Bronchial epithelial cell (primary cell): ENCODE results near the gene SLC25A46. TPM values are rescaled to one million over a fixed set of nuclear protein-coding genes. Genes with fewer than 3 reads are reported as not detected.

ENCODE experiments used
- DNase-seq: peaks from one replicate; pipeline ENCODE4 v3.0.0-alpha.2; 2010; ENCODE audit warnings: low read depth
- FAIRE-seq: peaks from 2 replicates; lab custom pipeline; 2011; peaks lifted over from hg19 to GRCh38; lab: Jason Lieb, UNC
- H3K27me3 ChIP-seq: 2 replicates; pipeline ENCODE4 v1.5.1; 2011; ENCODE audit warnings: low read length; ENCODE audit not compliant: control insufficient read depth, insufficient read depth
- H3K36me3 ChIP-seq: 2 replicates; pipeline ENCODE4 v1.5.1; 2011; ENCODE audit warnings: low read length; ENCODE audit not compliant: control insufficient read depth, insufficient read depth
- H3K4me3 ChIP-seq: 2 replicates; pipeline ENCODE4 v1.5.1; 2011; ENCODE audit warnings: mild to moderate bottlenecking, low read depth, low read length, control low read depth
- CTCF ChIP-seq: IDR thresholded peaks from 2 replicates; pipeline ENCODE4 v1.5.1; 2011; ENCODE audit warnings: mild to moderate bottlenecking, moderate library complexity, low read length, control low read depth, inconsistent platforms; ENCODE audit not compliant: insufficient read depth, severe bottlenecking
- total RNA-seq: library from RNA; depleted of rRNA; stranded (reverse); fragments of >200 nt; gene quantifications from 2 replicates; pipeline ENCODE4 v1.2.1, GENCODE V29; 2014

Gene SLC25A46
- total RNA-seq, 1 donor from 2014 or later = 40.8 TPM

DNA sequence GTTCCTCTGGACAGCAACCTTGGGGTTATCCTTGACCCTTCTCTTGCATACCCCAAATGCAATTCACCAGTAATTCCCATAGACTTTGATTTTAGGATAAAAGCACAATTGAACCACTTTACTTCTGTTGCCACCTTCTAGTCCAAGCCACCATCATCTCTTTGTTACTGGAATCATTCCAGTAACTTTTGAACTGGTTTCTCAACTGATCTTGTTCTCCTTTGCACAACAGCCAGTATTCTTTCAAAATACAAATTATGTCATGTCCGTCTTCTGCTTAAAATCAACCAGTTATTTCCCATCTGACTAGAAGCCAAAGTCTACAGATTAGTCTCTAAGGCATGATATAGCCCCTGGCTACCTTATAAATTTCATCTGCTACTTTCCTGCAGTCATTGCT, 21.4 kb downstream of the SLC25A46 start:
- Histone ChIP-seq H3K27me3 (no peaks in the 10 kb centered on the region), H3K36me3 (no peaks in the 10 kb centered on the region), H3K4me3 (no peak overlapping the region)
- no peak for TF ChIP-seq CTCF
- no peak for FAIRE-seq
- DNase-seq = no peak

GRCh38 chr5:110768138-110768860, 29.5 kb downstream of the SLC25A46 start:
- no peaks in the 10 kb centered on the region for H3K27me3 ChIP-seq
- DNase-seq (peak; percentile 7), FAIRE-seq (no peak)
- no peak overlapping the region for H3K4me3 ChIP-seq
- H3K36me3 ChIP-seq = no peaks in the 10 kb centered on the region
- TF ChIP-seq CTCF = no peak

DNA sequence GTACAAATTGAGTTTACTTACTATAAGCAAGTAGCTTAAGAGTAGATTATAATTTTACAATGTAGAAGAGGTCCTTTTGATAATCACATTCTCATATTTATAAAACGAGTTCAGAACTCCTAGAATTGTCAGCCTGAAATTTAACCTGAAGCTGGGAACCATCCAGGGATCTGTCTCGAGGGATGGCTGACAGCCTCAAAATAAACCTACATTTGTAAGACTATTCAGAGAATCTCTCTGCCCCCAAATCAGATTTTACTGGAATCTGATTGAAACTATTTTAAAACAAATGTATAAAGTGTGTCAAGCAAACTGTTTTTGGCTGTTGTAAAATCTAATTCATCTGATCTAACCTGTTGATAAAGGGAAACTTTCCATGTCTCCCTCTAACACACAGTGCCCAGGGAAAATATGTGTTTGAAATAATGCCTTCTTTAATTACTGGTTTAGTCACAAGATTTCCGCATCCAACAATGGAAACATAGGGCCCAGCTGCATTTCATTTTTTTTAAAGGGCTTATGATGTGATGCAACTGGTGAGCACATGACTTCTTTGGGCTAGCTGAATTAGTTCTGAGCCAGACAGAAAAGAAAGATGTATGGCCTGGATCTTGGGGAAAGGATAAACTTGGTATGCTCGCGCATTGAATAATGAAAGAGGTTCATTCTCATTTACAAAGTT, 30.3 kb downstream of the SLC25A46 start:
- H3K4me3 ChIP-seq = no peak overlapping the region
- FAIRE-seq (no peak), DNase-seq (peak; percentile 69)
- TF ChIP-seq CTCF = no peak
- H3K27me3 ChIP-seq = no peaks in the 10 kb centered on the region
- no peaks in the 10 kb centered on the region for H3K36me3 ChIP-seq

DNA sequence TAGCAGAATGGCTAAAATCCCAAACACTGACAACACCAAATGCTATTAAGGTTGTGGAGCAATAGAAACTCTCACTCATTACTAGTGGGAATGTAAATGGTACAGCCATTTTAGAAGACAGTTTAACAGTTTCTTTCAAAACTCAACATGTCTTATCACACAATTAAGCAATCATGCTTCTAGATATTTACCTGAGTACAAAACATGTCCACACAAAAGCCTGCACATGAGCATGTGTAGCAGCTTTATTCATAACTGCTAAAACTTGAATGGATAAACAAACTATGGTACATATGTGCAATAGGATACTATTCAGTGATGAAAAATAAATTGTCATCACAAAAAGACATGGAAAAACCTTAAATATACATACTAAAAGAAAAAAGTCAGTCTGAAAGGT, 31.5 kb downstream of the SLC25A46 start:
- Histone ChIP-seq H3K4me3 (no peak overlapping the region), H3K36me3 (no peaks in the 10 kb centered on the region), H3K27me3 (no peaks in the 10 kb centered on the region)
- no peak for TF ChIP-seq CTCF
- DNase-seq (peak; percentile 67), FAIRE-seq (no peak)

DNA sequence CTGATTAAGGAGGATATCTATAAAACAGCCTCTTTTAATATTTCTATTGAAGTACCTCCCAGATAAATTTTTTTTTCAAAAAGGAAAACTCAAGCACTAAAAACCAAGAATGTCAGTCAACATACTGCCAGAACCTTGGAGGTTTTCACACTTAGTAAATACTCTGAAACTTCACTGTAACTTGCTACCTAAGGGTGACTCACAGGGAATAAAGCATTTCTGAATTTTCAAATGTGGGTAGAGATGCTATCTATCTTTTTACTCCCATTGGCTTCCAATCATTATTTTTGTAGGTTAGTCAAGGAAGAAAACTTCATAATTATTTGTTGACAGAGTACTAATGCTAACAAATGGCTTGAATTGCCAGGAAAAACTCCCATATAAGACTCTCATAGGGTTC, 46.1 kb downstream of the SLC25A46 start:
- Histone ChIP-seq H3K27me3 (no peaks in the 10 kb centered on the region), H3K36me3 (no peaks in the 10 kb centered on the region), H3K4me3 (no peak overlapping the region)
- no peak for TF ChIP-seq CTCF
- FAIRE-seq (no peak), DNase-seq (peak; percentile 43)
